Measurements from ENCODE around the gene MXRA7. TPM values are rescaled to one million over a fixed set of nuclear protein-coding genes. Genes with fewer than 3 reads are reported as not detected.
A peak's percentile ranks its signal among the peaks of the same experiment; 100 is the strongest.

The MXRA7 gene
- total RNA-seq, 1 donor from 2014 or later: 54.0 TPM

DNA sequence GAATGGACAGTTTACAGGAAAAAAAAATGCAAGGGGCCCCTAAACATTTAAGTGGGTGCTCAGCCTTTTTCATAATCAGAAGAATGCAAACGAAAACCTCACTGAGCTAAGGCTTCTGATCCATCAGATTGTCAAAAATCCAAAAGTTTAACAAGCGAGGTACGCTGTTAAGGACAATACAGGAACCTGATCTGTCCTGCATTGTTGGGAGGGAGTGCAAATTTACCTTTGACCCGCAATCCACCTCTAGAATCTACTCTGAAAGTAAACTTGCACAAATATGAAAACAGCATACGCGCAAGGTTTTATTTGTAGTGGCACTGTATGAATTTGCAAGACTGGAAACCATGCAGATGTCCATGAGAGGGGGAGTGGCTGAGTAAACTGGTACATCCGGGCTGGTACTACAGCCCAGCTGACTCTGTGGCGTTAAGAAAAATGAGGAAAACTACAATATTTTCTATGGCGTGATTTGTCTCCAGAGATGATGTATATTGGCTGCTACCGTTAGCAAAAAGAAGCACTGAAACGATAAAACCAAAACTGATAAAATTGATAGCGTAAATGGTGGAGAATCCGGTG, 38.4 kb downstream of the MXRA7 start:
- peaks cover 4% of the 10 kb centered on the region for H3K9me3 Mint-ChIP-seq
- DNase-seq (ENCODE audit: low read depth, low spot score): no peak
- H3K4me3 Mint-ChIP-seq: peak overlapping the region; percentile 91
- peaks cover 24% of the 10 kb centered on the region for H3K4me1 Mint-ChIP-seq
- H3K27ac Mint-ChIP-seq (ENCODE audit: unreplicated experiment): peak overlapping the region; percentile 87
- H3K27me3 Mint-ChIP-seq (ENCODE audit: low read depth): no peaks in the 10 kb centered on the region
- TF ChIP-seq, protein P1, sequence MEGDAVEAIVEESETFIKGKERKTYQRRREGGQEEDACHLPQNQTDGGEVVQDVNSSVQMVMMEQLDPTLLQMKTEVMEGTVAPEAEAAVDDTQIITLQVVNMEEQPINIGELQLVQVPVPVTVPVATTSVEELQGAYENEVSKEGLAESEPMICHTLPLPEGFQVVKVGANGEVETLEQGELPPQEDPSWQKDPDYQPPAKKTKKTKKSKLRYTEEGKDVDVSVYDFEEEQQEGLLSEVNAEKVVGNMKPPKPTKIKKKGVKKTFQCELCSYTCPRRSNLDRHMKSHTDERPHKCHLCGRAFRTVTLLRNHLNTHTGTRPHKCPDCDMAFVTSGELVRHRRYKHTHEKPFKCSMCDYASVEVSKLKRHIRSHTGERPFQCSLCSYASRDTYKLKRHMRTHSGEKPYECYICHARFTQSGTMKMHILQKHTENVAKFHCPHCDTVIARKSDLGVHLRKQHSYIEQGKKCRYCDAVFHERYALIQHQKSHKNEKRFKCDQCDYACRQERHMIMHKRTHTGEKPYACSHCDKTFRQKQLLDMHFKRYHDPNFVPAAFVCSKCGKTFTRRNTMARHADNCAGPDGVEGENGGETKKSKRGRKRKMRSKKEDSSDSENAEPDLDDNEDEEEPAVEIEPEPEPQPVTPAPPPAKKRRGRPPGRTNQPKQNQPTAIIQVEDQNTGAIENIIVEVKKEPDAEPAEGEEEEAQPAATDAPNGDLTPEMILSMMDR (conservative IDR thresholded peaks at IDR 0.05): no peak
- no peaks in the 10 kb centered on the region for H3K36me3 Mint-ChIP-seq (ENCODE audit: low read depth)

- TF ChIP-seq, protein P1 (conservative IDR thresholded peaks at IDR 0.05): no peak
- Mint-ChIP-seq H3K36me3 (ENCODE audit: low read depth) (no peaks in the 10 kb centered on the region), H3K4me1 (peaks cover 28% of the 10 kb centered on the region), H3K27me3 (ENCODE audit: low read depth) (no peaks in the 10 kb centered on the region), H3K4me3 (peak overlapping the region; percentile 91), H3K27ac (ENCODE audit: unreplicated experiment) (peak overlapping the region; percentile 87), H3K9me3 (peaks cover 4% of the 10 kb centered on the region)
- no peak for DNase-seq (ENCODE audit: low read depth, low spot score)
Observed at GRCh38 chr17:76671912-76672262, 38.9 kb downstream of the MXRA7 start.

- Mint-ChIP-seq H3K4me3 (peak overlapping the region; percentile 91), H3K4me1 (peaks cover 28% of the 10 kb centered on the region), H3K36me3 (ENCODE audit: low read depth) (no peaks in the 10 kb centered on the region), H3K9me3 (peaks cover 4% of the 10 kb centered on the region), H3K27me3 (ENCODE audit: low read depth) (no peaks in the 10 kb centered on the region), H3K27ac (ENCODE audit: unreplicated experiment) (peak overlapping the region; percentile 87)
- DNase-seq (ENCODE audit: low read depth, low spot score): peak; percentile 98
- TF ChIP-seq, protein P1 (conservative IDR thresholded peaks at IDR 0.05): no peak
Observed at GRCh38 chr17:76671123-76671911, 39.4 kb downstream of the MXRA7 start.

DNA sequence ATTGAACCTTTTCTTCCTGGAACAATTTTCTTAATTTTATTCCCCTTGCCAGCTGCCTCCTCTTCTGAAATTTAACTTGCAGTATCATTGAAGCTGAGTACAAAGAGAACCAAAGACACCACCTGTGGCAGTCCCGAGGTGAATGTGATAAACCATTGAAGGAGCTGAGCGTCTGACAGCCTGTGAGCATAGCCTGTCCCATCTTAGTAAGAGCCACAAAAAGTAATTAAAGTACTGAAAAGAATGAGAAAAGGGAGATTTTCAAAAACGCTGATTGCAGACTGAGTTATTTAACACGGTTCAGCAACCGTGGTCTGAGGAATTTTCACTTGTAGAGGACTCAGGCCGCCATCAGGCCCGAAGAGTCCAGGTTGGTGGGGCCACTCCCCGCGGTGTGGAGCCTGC, 40.0 kb downstream of the MXRA7 start:
- H3K27me3 Mint-ChIP-seq (ENCODE audit: low read depth): no peaks in the 10 kb centered on the region
- DNase-seq (ENCODE audit: low read depth, low spot score): no peak
- peaks cover 4% of the 10 kb centered on the region for H3K9me3 Mint-ChIP-seq
- H3K4me1 Mint-ChIP-seq: peaks cover 28% of the 10 kb centered on the region
- peak overlapping the region; percentile 69 for H3K27ac Mint-ChIP-seq (ENCODE audit: unreplicated experiment)
- TF ChIP-seq, protein P1 (conservative IDR thresholded peaks at IDR 0.05): no peak
- H3K36me3 Mint-ChIP-seq (ENCODE audit: low read depth): no peaks in the 10 kb centered on the region
- peak overlapping the region; percentile 91 for H3K4me3 Mint-ChIP-seq

DNA sequence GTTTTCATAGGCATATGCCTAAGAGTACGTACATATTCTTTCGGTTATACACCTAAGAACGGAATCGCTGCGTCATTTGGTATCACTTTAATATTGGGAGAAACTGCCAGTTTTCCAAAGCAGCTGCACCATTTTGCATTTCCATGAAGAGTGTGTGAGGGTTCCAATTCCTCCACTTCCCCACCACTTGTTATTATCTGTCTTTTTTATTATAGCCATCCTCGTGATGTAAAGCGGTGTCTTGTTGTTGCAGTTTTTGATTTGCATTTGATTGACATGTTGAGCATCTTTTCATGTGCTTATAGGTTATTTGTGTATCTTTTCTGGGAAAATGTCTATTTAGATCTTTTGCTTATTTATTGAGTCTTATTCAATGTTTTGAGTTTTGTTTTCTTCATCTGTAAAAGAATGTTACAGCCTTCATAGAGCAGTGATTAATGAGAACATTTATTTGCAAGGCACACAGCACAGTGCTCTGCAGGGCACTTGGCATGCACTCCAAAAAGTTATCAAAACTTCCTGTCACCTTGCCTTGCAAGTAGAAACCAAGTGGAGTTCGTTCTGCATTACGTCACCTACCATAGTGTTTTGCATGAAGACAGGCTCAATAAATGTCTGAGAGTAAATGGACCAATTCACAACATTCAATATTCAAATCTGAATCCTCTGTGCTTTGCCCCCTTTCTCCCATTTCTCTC, 40.6 kb downstream of the MXRA7 start:
- no peak overlapping the region for H3K27ac Mint-ChIP-seq (ENCODE audit: unreplicated experiment)
- peaks cover 28% of the 10 kb centered on the region for H3K4me1 Mint-ChIP-seq
- H3K4me3 Mint-ChIP-seq: peak overlapping the region; percentile 91
- H3K36me3 Mint-ChIP-seq (ENCODE audit: low read depth): no peaks in the 10 kb centered on the region
- no peak for DNase-seq (ENCODE audit: low read depth, low spot score)
- no peaks in the 10 kb centered on the region for H3K27me3 Mint-ChIP-seq (ENCODE audit: low read depth)
- TF ChIP-seq, protein P1 (conservative IDR thresholded peaks at IDR 0.05): no peak
- peaks cover 4% of the 10 kb centered on the region for H3K9me3 Mint-ChIP-seq
